Measurements from ENCODE around the gene KIAA1614.

Gene KIAA1614

GRCh38 chr1:180948641-180949615, 36.2 kb downstream of the KIAA1614 start:
- WGBS, 2 donors (ENCODE audit: extremely low coverage in 2 of 2, insufficient read length in 2 of 2, insufficient replicate concordance in 1 of 2) = no CpG with 5 or more reads among the region's 26 CpGs

GRCh38 chr1:180949616-180950000, 36.9 kb downstream of the KIAA1614 start:
- no peak overlapping the region for H3K4me3 ChIP-seq (ENCODE audit: low read length in 2 of 2)
- H3K23ac ChIP-seq (ENCODE audit: low read depth, low read length, poor library complexity) = no peak overlapping the region
- H2BK15ac ChIP-seq (ENCODE audit: low read length) = no peak overlapping the region
- H4K91ac ChIP-seq (ENCODE audit: low read depth, low read length, poor library complexity) = no peak overlapping the region
- H2BK120ac ChIP-seq (ENCODE audit: low read depth, low read length) = no peak overlapping the region
- H3K36me3 ChIP-seq (replicated peaks in 1 of 2; ENCODE audit: control insufficient read depth in 2 of 2, insufficient read depth in 2 of 2, low read length in 2 of 2) = peaks cover 8 to 37% of the 10 kb centered on the region in 2 donors
- no peak overlapping the region for H4K8ac ChIP-seq (ENCODE audit: low read depth, low read length)
- H3K4me2 ChIP-seq (ENCODE audit: insufficient read depth, low read length, poor library complexity, severe bottlenecking) = no peak overlapping the region
- H2AFZ ChIP-seq (ENCODE audit: low read length) = no peak overlapping the region
- no peak overlapping the region for H3K9ac ChIP-seq (ENCODE audit: low read depth, low read length, poor library complexity)
- H2AK5ac ChIP-seq (ENCODE audit: low read depth, low read length) = no peak overlapping the region
- H3K9me3 ChIP-seq (replicated peaks in 1 of 2; ENCODE audit: control insufficient read depth in 2 of 2, insufficient read depth in 1 of 2, low read depth in 1 of 2, low read length in 2 of 2) = peaks cover 6 to 28% of the 10 kb centered on the region in 2 donors
- H3K14ac ChIP-seq (ENCODE audit: low read length) = no peak overlapping the region
- H3K4ac ChIP-seq (ENCODE audit: low read length) = no peak overlapping the region
- no CpG with 5 or more reads among the region's 4 CpGs for WGBS, 2 donors (ENCODE audit: extremely low coverage in 2 of 2, insufficient read length in 2 of 2, insufficient replicate concordance in 1 of 2)
- H3K79me1 ChIP-seq (ENCODE audit: low read depth, low read length) = peaks cover 2% of the 10 kb centered on the region
- peaks cover 0 to 6% of the 10 kb centered on the region in 2 donors for H3K4me1 ChIP-seq (ENCODE audit: control insufficient read depth in 2 of 2, insufficient read depth in 1 of 2, low read depth in 1 of 2, low read length in 2 of 2)
- H3K27me3 ChIP-seq (ENCODE audit: control insufficient read depth in 3 of 3, insufficient read depth in 3 of 3, low read depth in 1 of 3, low read length in 3 of 3) = no peaks in the 10 kb centered on the region
- H3K18ac ChIP-seq (ENCODE audit: low read length) = no peak overlapping the region
- DNase-seq (ENCODE audit: low spot score) = no peak
- no peak overlapping the region for H3K27ac ChIP-seq (replicated peaks; ENCODE audit: low read length)
- no peak overlapping the region for H2BK12ac ChIP-seq (ENCODE audit: low read length)
- no peak overlapping the region for H2BK5ac ChIP-seq (ENCODE audit: low read length)

More at GRCh38 chr1:180948641-180949615, 36.2 kb downstream of the KIAA1614 start:
- Histone ChIP-seq H3K79me1 (ENCODE audit: low read depth, low read length) (peaks cover 2% of the 10 kb centered on the region), H3K4me3 (ENCODE audit: low read length in 2 of 2) (no peak overlapping the region), H2AFZ (ENCODE audit: low read length) (no peak overlapping the region), H3K36me3 (replicated peaks in 1 of 2; ENCODE audit: control insufficient read depth in 2 of 2, insufficient read depth in 2 of 2, low read length in 2 of 2) (peaks cover 10 to 33% of the 10 kb centered on the region in 2 donors), H2BK12ac (ENCODE audit: low read length) (no peak overlapping the region), H4K8ac (ENCODE audit: low read depth, low read length) (no peak overlapping the region), H3K9me3 (replicated peaks in 1 of 2; ENCODE audit: control insufficient read depth in 2 of 2, insufficient read depth in 1 of 2, low read depth in 1 of 2, low read length in 2 of 2) (peaks cover 6 to 28% of the 10 kb centered on the region in 2 donors), H2AK5ac (ENCODE audit: low read depth, low read length) (no peak overlapping the region), H4K91ac (ENCODE audit: low read depth, low read length, poor library complexity) (no peak overlapping the region), H3K9ac (ENCODE audit: low read depth, low read length, poor library complexity) (no peak overlapping the region), H3K23ac (ENCODE audit: low read depth, low read length, poor library complexity) (no peak overlapping the region), H3K27ac (replicated peaks; ENCODE audit: low read length) (no peak overlapping the region), H3K4me2 (ENCODE audit: insufficient read depth, low read length, poor library complexity, severe bottlenecking) (no peak overlapping the region), H2BK5ac (ENCODE audit: low read length) (no peak overlapping the region), H2BK120ac (ENCODE audit: low read depth, low read length) (no peak overlapping the region), H3K4me1 (ENCODE audit: control insufficient read depth in 2 of 2, insufficient read depth in 1 of 2, low read depth in 1 of 2, low read length in 2 of 2) (peaks cover 0 to 6% of the 10 kb centered on the region in 2 donors), H3K27me3 (ENCODE audit: control insufficient read depth in 3 of 3, insufficient read depth in 3 of 3, low read depth in 1 of 3, low read length in 3 of 3) (no peaks in the 10 kb centered on the region), H2BK15ac (ENCODE audit: low read length) (no peak overlapping the region), H3K4ac (ENCODE audit: low read length) (no peak overlapping the region), H3K18ac (ENCODE audit: low read length) (peak overlapping the region; percentile 52), H3K14ac (ENCODE audit: low read length) (no peak overlapping the region)
- DNase-seq (ENCODE audit: low spot score) = no peak

- Histone ChIP-seq H4K8ac (ENCODE audit: low read depth, low read length) (no peak overlapping the region), H3K14ac (ENCODE audit: low read length) (peak overlapping the region; percentile 33), H3K27me3 (ENCODE audit: control insufficient read depth in 3 of 3, insufficient read depth in 3 of 3, low read depth in 1 of 3, low read length in 3 of 3) (no peaks in the 10 kb centered on the region), H3K79me1 (ENCODE audit: low read depth, low read length) (no peaks in the 10 kb centered on the region), H3K4me3 (ENCODE audit: low read length in 2 of 2) (no peak overlapping the region), H2BK5ac (ENCODE audit: low read length) (no peak overlapping the region), H2BK15ac (ENCODE audit: low read length) (no peak overlapping the region), H3K27ac (replicated peaks; ENCODE audit: low read length) (no peak overlapping the region), H3K4ac (ENCODE audit: low read length) (no peak overlapping the region), H2AFZ (ENCODE audit: low read length) (no peak overlapping the region), H4K91ac (ENCODE audit: low read depth, low read length, poor library complexity) (peak overlapping the region; percentile 17), H3K18ac (ENCODE audit: low read length) (peak overlapping the region; percentile 16), H2BK120ac (ENCODE audit: low read depth, low read length) (no peak overlapping the region), H3K9ac (ENCODE audit: low read depth, low read length, poor library complexity) (no peak overlapping the region), H2AK5ac (ENCODE audit: low read depth, low read length) (no peak overlapping the region), H3K4me1 (ENCODE audit: control insufficient read depth in 2 of 2, insufficient read depth in 1 of 2, low read depth in 1 of 2, low read length in 2 of 2) (peaks cover 0 to 6% of the 10 kb centered on the region in 2 donors), H3K9me3 (replicated peaks in 1 of 2; ENCODE audit: control insufficient read depth in 2 of 2, insufficient read depth in 1 of 2, low read depth in 1 of 2, low read length in 2 of 2) (peaks cover 6 to 28% of the 10 kb centered on the region in 2 donors), H3K4me2 (ENCODE audit: insufficient read depth, low read length, poor library complexity, severe bottlenecking) (no peak overlapping the region), H2BK12ac (ENCODE audit: low read length) (no peak overlapping the region), H3K23ac (ENCODE audit: low read depth, low read length, poor library complexity) (no peak overlapping the region), H3K36me3 (replicated peaks in 1 of 2; ENCODE audit: control insufficient read depth in 2 of 2, insufficient read depth in 2 of 2, low read length in 2 of 2) (peaks cover 10 to 44% of the 10 kb centered on the region in 2 donors)
- no CpG with 5 or more reads among the region's 12 CpGs for WGBS, 2 donors (ENCODE audit: extremely low coverage in 2 of 2, insufficient read length in 2 of 2, insufficient replicate concordance in 1 of 2)
- DNase-seq (ENCODE audit: low spot score) = no peak
Observed at GRCh38 chr1:180950321-180950720, 37.6 kb downstream of the KIAA1614 start.

GRCh38 chr1:180951186-180951745, 38.6 kb downstream of the KIAA1614 start:
- Histone ChIP-seq H3K36me3 (replicated peaks in 1 of 2; ENCODE audit: control insufficient read depth in 2 of 2, insufficient read depth in 2 of 2, low read length in 2 of 2) (peaks cover 8 to 44% of the 10 kb centered on the region in 2 donors), H2BK5ac (ENCODE audit: low read length) (no peak overlapping the region), H2BK120ac (ENCODE audit: low read depth, low read length) (no peak overlapping the region), H2AFZ (ENCODE audit: low read length) (no peak overlapping the region), H2BK15ac (ENCODE audit: low read length) (no peak overlapping the region), H3K4me3 (ENCODE audit: low read length in 2 of 2) (no peak overlapping the region), H2AK5ac (ENCODE audit: low read depth, low read length) (no peak overlapping the region), H3K79me1 (ENCODE audit: low read depth, low read length) (no peaks in the 10 kb centered on the region), H3K4ac (ENCODE audit: low read length) (no peak overlapping the region), H3K9me3 (replicated peaks in 1 of 2; ENCODE audit: control insufficient read depth in 2 of 2, insufficient read depth in 1 of 2, low read depth in 1 of 2, low read length in 2 of 2) (peaks cover 3 to 25% of the 10 kb centered on the region in 2 donors), H3K23ac (ENCODE audit: low read depth, low read length, poor library complexity) (peak overlapping the region; percentile 48), H4K8ac (ENCODE audit: low read depth, low read length) (no peak overlapping the region), H3K9ac (ENCODE audit: low read depth, low read length, poor library complexity) (no peak overlapping the region), H3K14ac (ENCODE audit: low read length) (no peak overlapping the region), H3K18ac (ENCODE audit: low read length) (peak overlapping the region; percentile 65), H2BK12ac (ENCODE audit: low read length) (no peak overlapping the region), H3K27me3 (ENCODE audit: control insufficient read depth in 3 of 3, insufficient read depth in 3 of 3, low read depth in 1 of 3, low read length in 3 of 3) (no peaks in the 10 kb centered on the region), H4K91ac (ENCODE audit: low read depth, low read length, poor library complexity) (no peak overlapping the region), H3K4me2 (ENCODE audit: insufficient read depth, low read length, poor library complexity, severe bottlenecking) (no peak overlapping the region), H3K27ac (replicated peaks; ENCODE audit: low read length) (no peak overlapping the region), H3K4me1 (ENCODE audit: control insufficient read depth in 2 of 2, insufficient read depth in 1 of 2, low read depth in 1 of 2, low read length in 2 of 2) (peaks cover 0 to 9% of the 10 kb centered on the region in 2 donors)
- no peak for DNase-seq (ENCODE audit: low spot score)
- WGBS, 2 donors (ENCODE audit: extremely low coverage in 2 of 2, insufficient read length in 2 of 2, insufficient replicate concordance in 1 of 2) = no CpG with 5 or more reads among the region's 11 CpGs

Measured in neuronal stem cell (in vitro differentiated cells).